ENCODE results near the gene BLTP1.
"Not testable (repeated sequence)": the region's sequence is repeated elsewhere in the genome, so short reads cannot be mapped to it uniquely, and the experiment has no call there.

The BLTP1 gene
- 82.9 to 384 (median 166) reads per million in 18 experiments for total RNA-seq

- peak; percentile 79 to 85 for DNase-seq
Measured at GRCh38 chr4:122151982-122152710, at the start of gene BLTP1. Gene BLTP1, plus strand, starts transcription at chr4:122152331. Its CDS starts 18,317 bp downstream, at chr4:122170648.

- no peak for DNase-seq
Measured at GRCh38 chr4:122104184-122104583, 47.9 kb upstream of the BLTP1 start.

DNA sequence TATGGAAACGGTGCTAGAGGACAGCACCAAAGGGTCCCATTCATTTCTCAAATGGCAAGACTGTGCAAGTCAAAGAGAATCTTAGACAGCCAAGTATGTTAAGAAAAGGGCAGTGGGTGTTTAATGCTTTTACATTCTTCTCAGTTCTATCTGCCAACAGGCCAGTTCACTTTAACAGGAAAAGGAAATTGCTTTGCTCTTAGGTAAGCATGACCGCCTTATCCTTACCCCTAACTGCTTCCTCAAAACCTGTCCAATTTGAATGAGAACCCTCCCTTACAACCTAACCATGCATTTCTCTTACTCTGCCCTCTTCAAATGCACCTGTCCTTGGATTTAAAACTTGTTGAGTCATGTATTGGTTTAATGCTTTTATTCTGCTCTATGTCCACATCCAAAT is 44.5 kb upstream of the BLTP1 start:
- DNase-seq = no peak

GRCh38 chr4:122110304-122110703 is 41.8 kb upstream of the BLTP1 start:
- not testable (repeated sequence) for DNase-seq

- DNase-seq = no peak
Measured at GRCh38 chr4:122117743-122118142, 34.4 kb upstream of the BLTP1 start.

DNA sequence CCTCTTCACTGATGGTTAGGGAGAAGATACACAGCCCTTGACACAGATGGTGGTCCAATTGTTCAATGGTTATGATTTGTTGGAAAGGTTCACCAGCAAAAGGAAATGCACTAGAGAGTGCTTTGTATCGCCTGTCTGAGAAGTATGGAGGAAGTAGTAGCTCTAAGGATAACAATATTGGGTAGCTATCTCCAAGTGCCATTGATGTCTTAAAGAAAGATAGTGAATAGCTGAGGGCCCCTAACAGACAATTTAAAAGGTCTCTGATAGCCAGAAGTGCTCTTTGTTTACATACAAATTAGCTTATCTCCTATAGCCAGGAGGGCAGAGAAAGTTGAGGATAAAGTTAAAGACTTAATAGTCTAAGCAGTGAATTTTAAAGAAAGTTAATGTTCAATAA is 33.9 kb upstream of the BLTP1 start:
- DNase-seq = no peak

GRCh38 chr4:122119739-122120138 is 32.4 kb upstream of the BLTP1 start:
- DNase-seq = no peak

GRCh38 chr4:122121593-122121992 is 30.5 kb upstream of the BLTP1 start:
- DNase-seq = no peak

GRCh38 chr4:122122083-122122482 is 30.0 kb upstream of the BLTP1 start:
- DNase-seq = no peak

DNA sequence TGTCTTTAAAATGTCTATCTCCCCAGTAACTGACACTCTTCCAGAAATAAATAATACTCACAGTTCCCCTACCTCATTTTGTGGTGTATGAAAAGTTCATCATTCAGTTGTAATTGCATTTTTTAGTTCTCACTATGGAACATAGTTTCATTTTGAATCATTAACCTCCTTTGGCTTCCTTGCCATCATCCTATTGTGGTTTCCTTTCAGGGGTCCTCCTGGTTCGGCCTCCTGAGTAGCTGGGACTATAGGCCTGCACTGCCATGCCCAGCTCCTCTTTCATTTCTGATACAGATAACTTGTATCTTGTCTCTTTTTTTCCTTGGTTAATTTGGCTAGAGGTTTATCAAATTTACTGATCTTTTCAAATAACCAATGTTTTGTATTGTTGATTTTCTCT is 23.1 kb upstream of the BLTP1 start:
- DNase-seq = no peak

GRCh38 chr4:122131562-122132157 is 20.5 kb upstream of the BLTP1 start:
- DNase-seq = no peak

DNA sequence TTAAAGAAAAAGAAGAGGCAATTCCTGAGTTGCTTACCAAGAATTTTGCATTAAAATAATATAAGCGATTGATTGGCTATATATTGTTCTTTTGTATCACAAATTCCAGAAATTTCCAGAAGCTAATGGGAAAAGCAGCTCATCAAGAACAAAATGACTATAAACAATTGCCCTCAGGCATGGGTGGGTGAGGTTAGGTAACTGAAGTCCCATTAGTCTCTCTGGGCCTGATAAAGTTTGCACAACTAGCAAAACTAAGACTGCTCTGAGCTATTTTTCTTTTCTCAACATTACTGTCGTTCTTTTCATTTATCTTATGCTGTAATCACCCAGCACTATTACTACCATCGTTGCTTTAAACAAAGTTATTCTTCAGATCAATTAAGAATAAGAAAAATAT is 19.2 kb upstream of the BLTP1 start:
- DNase-seq = no peak

DNA sequence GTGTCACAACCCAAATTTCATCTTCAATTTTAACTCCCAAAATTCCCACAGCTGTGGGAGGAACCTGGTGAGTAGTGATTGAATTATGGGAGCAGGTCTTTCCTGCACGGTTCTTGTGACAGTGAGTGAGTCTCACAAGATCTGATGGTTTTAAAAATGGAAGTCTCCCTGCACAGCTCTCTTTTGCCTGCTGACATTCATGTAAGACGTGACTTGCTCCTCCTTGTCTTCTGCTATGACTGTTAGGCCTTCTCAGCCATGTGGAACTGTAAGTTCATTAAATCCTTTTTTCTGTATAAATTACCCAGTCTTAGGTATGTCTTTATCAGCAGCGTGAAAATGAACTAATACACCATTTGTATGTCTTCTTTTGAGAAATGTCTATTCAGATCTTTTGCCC is 13.0 kb upstream of the BLTP1 start:
- DNase-seq = no peak

- no peak for DNase-seq
Measured at GRCh38 chr4:122140834-122141233, 11.3 kb upstream of the BLTP1 start.

DNA sequence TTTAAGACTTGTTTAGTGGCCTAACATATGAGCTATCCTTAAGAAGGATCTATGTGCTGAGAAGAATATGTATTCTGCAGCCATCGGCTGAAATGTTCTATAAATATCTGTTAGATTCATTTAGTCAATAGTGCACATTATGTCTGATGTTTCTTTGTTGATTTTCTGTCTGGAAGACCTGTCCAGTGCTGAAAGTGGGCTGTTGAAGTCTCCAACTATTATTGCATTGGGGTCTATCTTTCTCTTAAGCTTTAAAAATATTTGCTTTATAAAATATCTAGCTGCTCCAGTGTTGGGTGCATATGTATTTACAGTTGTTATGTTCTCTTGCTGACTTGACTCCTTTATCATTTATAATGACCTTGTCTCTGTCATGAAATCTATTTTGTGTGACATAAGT is 9.4 kb upstream of the BLTP1 start:
- no peak for DNase-seq

DNA sequence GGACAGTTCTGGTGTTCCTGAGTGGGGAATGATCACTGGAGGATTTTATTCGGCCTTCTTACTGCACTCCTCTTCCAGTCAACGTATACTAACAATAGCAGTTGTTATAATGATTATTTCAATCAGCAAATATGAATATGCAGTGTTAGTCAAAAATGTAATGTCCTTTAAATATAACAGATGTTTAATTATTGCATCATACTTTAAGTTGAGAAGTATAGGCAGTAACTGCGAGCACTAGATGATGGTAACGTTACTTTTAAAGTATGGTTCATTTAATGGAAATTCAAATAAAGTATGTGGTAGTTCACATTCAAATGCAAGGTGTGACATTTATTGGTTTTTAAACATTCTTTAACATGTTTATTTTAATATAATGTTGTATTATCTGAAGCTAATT is 5.5 kb upstream of the BLTP1 start:
- no peak for DNase-seq

DNA sequence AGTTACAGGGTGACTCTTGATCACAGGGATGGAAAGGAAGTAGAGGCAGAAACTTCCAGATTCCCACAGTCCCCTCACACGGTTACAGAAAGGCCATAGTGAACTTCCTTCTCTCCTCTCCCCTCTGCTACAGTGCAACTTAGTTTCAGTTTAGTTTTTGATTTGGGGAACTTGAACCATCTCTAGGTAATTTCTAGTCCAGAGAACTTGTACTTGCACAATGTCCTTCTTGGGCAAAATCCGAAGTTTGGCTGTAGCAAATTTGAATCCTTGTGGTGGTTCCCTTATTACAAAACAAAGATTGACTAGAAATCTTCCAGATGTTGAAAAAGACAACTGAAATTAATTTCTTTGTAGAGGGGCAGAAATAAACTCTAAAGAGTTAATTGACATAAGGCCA is 1.2 kb upstream of the BLTP1 start:
- peak; percentile 59 to 79 for DNase-seq

GRCh38 chr4:122152711-122153226 is 638 bp downstream of the BLTP1 start:
- peak; percentile 14 to 26 for DNase-seq

GRCh38 chr4:122156819-122157218 is 4.7 kb downstream of the BLTP1 start:
- DNase-seq = no peak

DNA sequence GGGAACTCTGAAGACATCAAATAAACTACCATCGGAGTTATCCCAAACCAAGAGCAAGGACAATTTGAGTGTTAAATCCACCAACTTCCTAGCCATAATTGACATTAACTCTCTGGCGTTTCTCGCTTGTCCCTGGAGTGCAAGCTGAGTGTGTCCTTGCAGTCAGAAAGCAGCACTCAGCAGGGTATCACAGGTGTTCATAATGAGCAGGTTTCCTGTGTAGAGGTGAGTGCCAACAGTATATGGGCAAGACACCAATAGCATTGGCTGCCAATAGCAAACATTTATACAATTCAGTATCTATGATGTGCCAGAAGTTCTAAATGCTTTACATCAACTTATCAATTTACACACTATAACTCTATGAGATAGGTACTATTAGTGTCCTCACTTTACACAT is 11.2 kb downstream of the BLTP1 start:
- DNase-seq = no peak

- peak in 1 of 2 donors; percentile 28 for DNase-seq
Measured at GRCh38 chr4:122163767-122164166, 11.6 kb downstream of the BLTP1 start.

DNA sequence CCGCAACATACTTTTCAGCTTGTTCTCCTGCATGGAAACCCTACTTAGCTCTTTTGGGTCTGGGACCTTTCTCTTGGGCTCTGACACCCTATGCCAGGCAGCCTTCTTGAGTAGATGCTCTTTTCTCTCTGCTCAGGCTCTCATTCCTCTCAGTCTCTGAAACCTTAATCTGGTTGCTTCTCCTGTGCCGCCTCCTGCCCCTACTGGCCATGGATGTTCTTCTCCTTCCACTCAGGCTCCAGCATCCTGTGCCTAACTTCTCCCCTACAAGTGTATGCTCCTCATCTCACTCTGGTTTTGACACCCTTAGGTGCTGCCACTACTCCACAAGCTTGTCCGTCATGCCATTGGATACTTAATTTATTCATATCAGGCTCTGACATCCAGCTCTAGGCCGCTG is 15.2 kb downstream of the BLTP1 start:
- DNase-seq = no peak

- no peak for DNase-seq
Measured at GRCh38 chr4:122170775-122171174, 18.6 kb downstream of the BLTP1 start.

GRCh38 chr4:122171323-122171722 is 19.2 kb downstream of the BLTP1 start:
- DNase-seq = no peak

All from inflammatory macrophage (primary cell).